Erythroblast (primary cell): ENCODE measurements around the gene TENM4.

Source experiments
- GATA1 ChIP-seq: IDR thresholded peaks from 2 replicates; pipeline ENCODE4 v1.6.1; 2011; ENCODE audit warnings: low read depth, mild to moderate bottlenecking, control low read depth, low read length, moderate library complexity
- POLR2A ChIP-seq: IDR thresholded peaks from 2 replicates; pipeline ENCODE4 v1.6.1; 2011; ENCODE audit warnings: mild to moderate bottlenecking, low read length

GRCh38 chr11:79039122-79039521 lies 401.7 kb downstream of the TENM4 start:
- no peak for TF ChIP-seq POLR2A
- TF ChIP-seq GATA1: no peak
